ENCODE data around the gene TFEC.
"Not testable (repeated sequence)": the region's sequence is repeated elsewhere in the genome, so short reads cannot be mapped to it uniquely, and the experiment has no call there.

- TF ChIP-seq EZH2 (IDR thresholded peaks at IDR 0.05; ENCODE audit: borderline replicate concordance); CTCF (IDR thresholded peaks at IDR 0.05; ENCODE audit: poor library complexity): not testable (repeated sequence)
Observed at GRCh38 chr7:115929736-115930135, 100.8 kb downstream of the TFEC start.

Data from hepatocyte (in vitro differentiated cells).